Diencephalon (tissue), 1 donor: ENCODE results near the gene POU3F2. TPM values are rescaled to one million over a fixed set of nuclear protein-coding genes. Genes with fewer than 3 reads are reported as not detected.

ENCODE experiments used
- total RNA-seq: library from RNA; depleted of rRNA; stranded (reverse); fragments of >200 nt; gene quantifications from one replicate; pipeline ENCODE4 v1.2.3, GENCODE V29; 2014

The POU3F2 gene
- total RNA-seq = 46.4 TPM

DNA sequence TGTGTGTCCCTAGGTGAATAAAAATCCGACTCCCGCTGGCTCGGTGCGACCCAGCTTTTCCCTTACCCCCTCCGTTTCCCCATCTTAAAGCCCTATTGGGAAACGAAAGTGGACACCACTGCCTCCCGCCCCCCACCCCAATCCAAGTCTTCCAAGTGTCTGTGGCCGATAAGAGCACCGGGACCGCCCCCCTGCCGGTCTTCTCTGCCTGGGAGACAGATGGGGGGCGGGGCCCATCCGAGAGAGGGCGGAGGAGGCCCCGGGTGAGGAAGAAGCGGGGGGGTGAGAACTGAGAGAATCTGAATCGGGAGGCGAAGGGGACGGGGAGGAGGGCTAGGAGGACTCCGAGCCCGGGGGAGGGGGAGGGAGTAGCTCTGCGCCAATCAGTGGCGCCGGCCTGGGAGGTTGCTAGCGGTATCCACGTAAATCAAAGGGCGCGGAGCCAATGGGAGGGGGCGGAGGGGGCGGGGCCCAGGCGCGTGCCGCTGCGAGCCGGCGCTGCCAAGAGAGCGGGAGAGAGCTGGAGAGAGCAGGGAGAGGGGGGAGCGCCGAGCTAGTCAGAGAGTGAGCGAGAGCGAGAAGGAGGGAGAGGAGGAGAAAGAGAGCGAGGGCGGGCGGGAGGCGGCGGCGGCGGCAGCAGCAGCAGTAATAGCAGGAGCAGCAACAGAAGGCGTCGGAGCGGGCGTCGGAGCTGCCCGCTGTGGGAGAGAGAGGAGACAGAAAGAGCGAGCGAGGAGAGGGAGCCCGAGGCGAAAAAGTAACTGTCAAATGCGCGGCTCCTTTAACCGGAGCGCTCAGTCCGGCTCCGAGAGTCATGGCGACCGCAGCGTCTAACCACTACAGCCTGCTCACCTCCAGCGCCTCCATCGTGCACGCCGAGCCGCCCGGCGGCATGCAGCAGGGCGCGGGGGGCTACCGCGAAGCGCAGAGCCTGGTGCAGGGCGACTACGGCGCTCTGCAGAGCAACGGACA, at the start of gene POU3F2:
POU3F2 (plus strand) TSS at position 515 of the 972 bp plus-strand sequence; CDS start at position 815, 300 bp downstream.

Other genes starting within 250 kb of the POU3F2 start
- gene FBXL4, start 113.4 kb downstream of the POU3F2 start, total RNA-seq = 30.0 TPM